ACC112 (cell line): Measurements from ENCODE around the gene SLC27A1.
A peak's percentile ranks its signal among the peaks of the same experiment; 100 is the strongest.

Experiments used
- H2AFZ ChIP-seq: fragments of 200-600 bp; sonication (generic); one replicate; pipeline ENCODE4 v1.6.0; 2017; ENCODE audit warnings: antibody characterized with exemption, low read length; ENCODE audit not compliant: unreplicated experiment
- H3K27ac ChIP-seq: fragments of 200-600 bp; sonication (generic); 2 replicates; pipeline ENCODE4 v1.5.1; 2014; ENCODE audit warnings: low read depth, mild to moderate bottlenecking, antibody characterized with exemption, low read length, moderate library complexity
- H3K27me3 ChIP-seq: fragments of 200-600 bp; sonication (generic); 2 replicates; pipeline ENCODE4 v1.6.1; 2014; ENCODE audit warnings: mild to moderate bottlenecking, antibody characterized with exemption, low read length, moderate library complexity, mixed read lengths; ENCODE audit not compliant: insufficient read depth
- H3K36me3 ChIP-seq: fragments of 200-600 bp; sonication (generic); 2 replicates; pipeline ENCODE4 v1.6.1; 2016; ENCODE audit warnings: mild to moderate bottlenecking, antibody characterized with exemption, low read length, moderate library complexity, mixed read lengths; ENCODE audit not compliant: insufficient read depth
- H3K4me1 ChIP-seq: fragments of 200-600 bp; sonication (generic); one replicate; pipeline ENCODE4 v1.6.1; 2016; ENCODE audit warnings: low read length, mixed read lengths; ENCODE audit not compliant: insufficient read depth, unreplicated experiment, control insufficient read depth
- H3K4me3 ChIP-seq: fragments of 200-600 bp; sonication (generic); 2 replicates; pipeline ENCODE4 v1.5.1; 2014; ENCODE audit warnings: mild to moderate bottlenecking, low read depth, low read length
- H3K79me2 ChIP-seq: fragments of 200-600 bp; sonication (generic); one replicate; pipeline ENCODE4 v1.6.0; 2016; ENCODE audit warnings: low read length; ENCODE audit not compliant: control insufficient read depth, unreplicated experiment, insufficient read depth

SLC27A1 gene

DNA sequence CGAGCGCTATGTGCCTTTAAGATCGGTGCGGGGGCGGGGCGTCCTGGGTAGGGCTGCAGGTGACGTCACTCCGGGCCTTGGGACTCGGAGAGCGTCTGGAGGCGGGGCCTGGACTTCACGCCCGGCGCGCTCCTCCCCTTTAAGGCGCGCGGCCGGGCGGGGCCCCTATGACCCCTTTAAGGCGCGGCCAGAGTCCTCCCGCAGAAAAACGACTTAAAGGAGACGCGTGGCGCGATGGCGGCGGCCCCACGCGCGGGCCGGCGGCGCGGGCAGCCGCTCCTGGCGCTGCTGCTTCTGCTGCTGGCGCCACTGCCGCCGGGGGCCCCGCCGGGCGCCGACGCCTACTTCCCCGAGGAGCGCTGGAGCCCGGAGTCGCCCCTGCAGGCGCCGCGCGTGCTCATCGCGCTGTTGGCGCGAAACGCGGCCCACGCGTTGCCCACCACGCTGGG is 85.2 kb downstream of the SLC27A1 start, which contains the start of gene COLGALT1:
Gene COLGALT1 (plus strand): TSS at position 170 of the 449 bp plus-strand sequence. CDS start 65 bp downstream, at position 235.
- H3K4me3 ChIP-seq: peak within 1 kb of the TSS; percentile 98
- no peaks in the 10 kb centered on the region for H3K27me3 ChIP-seq
- peak within 1 kb of the TSS; percentile 47 for H3K27ac ChIP-seq
- H3K36me3 ChIP-seq: no peaks in the 10 kb centered on the region
- peak within 1 kb of the TSS; percentile 95 for H2AFZ ChIP-seq
- peaks cover 19% of the 10 kb centered on the region for H3K79me2 ChIP-seq
- peaks cover 28% of the 10 kb centered on the region for H3K4me1 ChIP-seq
